SJCRH30 (cell line): ENCODE measurements around the gene IL1RL2. TPM values are rescaled to one million over a fixed set of nuclear protein-coding genes. Genes with fewer than 3 reads are reported as not detected.

Experiments used
- DNase-seq, 2 experiments: peaks; one replicate each; pipeline ENCODE4 v3.0.0-alpha.2; 2015 to 2020
- H3K27ac ChIP-seq: fragments of 250-450 bp; sonication (Bioruptor Pico); 2 replicates; pipeline ENCODE4 v1.5.1; 2020; ENCODE audit warnings: mild to moderate bottlenecking, moderate library complexity
- H3K27me3 ChIP-seq: fragments of 250-450 bp; sonication (Bioruptor Pico); 2 replicates; pipeline ENCODE4 v1.5.1; 2020; ENCODE audit warnings: mild to moderate bottlenecking, moderate library complexity
- H3K36me3 ChIP-seq: fragments of 250-450 bp; sonication (Bioruptor Pico); 2 replicates; pipeline ENCODE4 v1.5.1; 2020; ENCODE audit warnings: mild to moderate bottlenecking, moderate library complexity
- H3K4me1 ChIP-seq: fragments of 250-450 bp; sonication (Bioruptor Pico); 2 replicates; pipeline ENCODE4 v1.5.1; 2020; ENCODE audit warnings: mild to moderate bottlenecking, moderate library complexity
- H3K4me3 ChIP-seq: fragments of 250-450 bp; sonication (Bioruptor Pico); 2 replicates; pipeline ENCODE4 v1.5.1; 2020; ENCODE audit warnings: mild to moderate bottlenecking, moderate library complexity
- H3K9me3 ChIP-seq: fragments of 250-450 bp; sonication (Bioruptor Pico); replicated peaks from 2 replicates; pipeline ENCODE4 v1.5.1; 2020; ENCODE audit warnings: mild to moderate bottlenecking, moderate library complexity
- total RNA-seq: library from RNA; depleted of rRNA; stranded (reverse); fragments of >200 nt; shearing (Covaris generic); gene quantifications from 2 replicates; pipeline ENCODE4 v1.2.3, GENCODE V29; 2014

IL1RL2 gene
- total RNA-seq, 1 experiment from 2014 or later = not detected

DNA sequence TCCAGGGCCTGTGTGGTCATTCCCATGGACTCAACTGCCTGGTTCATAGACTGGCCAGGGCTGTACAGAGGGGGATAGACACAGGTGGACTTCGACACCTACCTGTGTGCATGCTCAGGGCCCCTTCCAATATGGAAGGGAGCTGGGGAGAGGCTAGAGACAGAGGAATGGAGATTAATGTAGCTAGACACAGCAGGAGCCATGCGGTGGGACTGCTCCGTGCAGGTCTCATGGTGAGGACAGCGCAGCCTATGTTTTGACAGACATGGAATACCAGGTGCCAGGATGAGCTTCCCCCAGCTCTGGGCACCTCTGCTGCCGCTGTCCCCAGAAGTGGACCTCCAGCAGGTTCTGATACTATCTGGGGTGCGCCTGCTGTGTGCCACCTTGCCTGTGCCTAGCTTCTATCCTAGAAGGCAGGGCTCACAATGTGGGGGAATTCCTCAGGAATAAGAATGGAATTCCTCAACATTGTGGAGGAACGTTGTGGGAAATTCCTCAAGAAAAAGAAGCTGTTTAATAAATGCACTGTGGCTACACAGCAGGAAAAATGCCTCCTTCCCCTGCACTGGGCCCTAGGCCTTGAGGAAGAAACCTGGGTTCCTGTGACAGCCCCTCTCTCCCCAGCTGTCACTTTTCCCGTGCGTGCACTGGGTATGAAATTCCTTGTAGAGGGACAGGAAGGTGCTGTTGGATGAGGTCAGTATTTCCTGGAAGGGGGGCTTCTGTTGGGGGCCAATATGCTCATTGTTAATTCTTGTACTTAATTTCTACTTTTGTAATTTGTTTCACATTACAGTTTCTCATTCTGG is 37.0 kb upstream of the IL1RL2 start:
- Histone ChIP-seq H3K9me3 (no peaks in the 10 kb centered on the region), H3K27me3 (no peaks in the 10 kb centered on the region), H3K36me3 (no peaks in the 10 kb centered on the region), H3K4me1 (no peaks in the 10 kb centered on the region), H3K27ac (no peak overlapping the region), H3K4me3 (no peak overlapping the region)
- no peak for DNase-seq

DNA sequence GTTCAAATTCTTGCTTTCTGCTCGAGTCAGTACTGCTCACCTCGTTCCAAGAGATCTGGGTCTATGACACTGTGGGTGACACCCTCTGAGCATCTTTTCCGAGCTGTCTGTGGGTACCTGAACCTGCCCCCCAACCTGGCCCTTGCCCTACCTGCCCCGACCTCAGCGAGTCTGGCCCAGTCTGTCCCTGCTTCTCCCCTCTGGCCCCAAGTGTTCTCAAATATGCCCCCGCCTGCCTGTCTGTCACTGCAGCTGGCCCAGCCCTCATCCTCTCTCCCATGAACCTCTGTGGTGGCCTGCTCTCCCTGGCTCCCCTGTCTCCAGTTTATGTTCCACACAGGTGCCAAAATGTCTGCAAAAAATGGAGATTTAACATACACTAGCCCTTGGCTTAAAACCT is 32.5 kb upstream of the IL1RL2 start:
- Histone ChIP-seq H3K27me3 (no peaks in the 10 kb centered on the region), H3K4me1 (no peaks in the 10 kb centered on the region), H3K27ac (no peak overlapping the region), H3K9me3 (no peaks in the 10 kb centered on the region), H3K36me3 (no peaks in the 10 kb centered on the region), H3K4me3 (no peak overlapping the region)
- DNase-seq = no peak

DNA sequence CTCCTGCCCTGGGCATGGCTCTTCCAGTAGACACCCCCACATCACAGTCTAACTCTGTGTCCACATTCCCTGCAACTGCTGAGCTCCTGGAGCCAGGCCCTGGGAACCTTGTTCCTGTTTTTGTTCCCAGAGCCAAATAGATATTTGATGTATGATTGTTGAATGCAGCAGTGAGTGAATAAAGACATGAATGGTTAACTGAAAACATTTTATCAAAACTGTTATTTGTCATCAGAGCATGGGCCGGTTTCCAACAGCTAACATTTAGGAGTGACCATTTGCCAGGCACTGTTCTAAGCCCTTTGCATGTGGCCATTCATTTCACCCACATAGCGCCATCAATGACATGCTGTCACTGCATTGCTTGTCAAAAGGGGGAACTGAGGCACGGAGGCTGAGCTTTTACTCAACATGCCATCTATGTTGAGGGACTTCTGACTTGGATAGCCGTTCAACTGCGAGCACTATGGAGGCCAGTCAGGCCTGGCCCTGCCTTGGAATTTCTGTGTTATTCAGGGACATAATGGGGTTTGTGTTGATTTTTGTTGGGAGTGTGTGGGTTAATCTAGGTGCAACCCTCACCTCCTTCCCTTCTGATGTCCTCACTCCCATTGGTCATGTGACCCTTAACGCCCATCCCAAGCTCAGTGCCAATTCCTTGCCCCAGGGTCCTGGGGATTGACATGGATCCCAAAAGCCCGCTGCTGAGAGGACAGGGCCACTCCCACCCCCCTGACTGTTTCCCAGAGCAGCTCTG is 31.7 kb upstream of the IL1RL2 start:
- Histone ChIP-seq H3K9me3 (no peaks in the 10 kb centered on the region), H3K4me3 (no peak overlapping the region), H3K27me3 (no peaks in the 10 kb centered on the region), H3K36me3 (no peaks in the 10 kb centered on the region), H3K4me1 (no peaks in the 10 kb centered on the region), H3K27ac (no peak overlapping the region)
- no peak for DNase-seq

DNA sequence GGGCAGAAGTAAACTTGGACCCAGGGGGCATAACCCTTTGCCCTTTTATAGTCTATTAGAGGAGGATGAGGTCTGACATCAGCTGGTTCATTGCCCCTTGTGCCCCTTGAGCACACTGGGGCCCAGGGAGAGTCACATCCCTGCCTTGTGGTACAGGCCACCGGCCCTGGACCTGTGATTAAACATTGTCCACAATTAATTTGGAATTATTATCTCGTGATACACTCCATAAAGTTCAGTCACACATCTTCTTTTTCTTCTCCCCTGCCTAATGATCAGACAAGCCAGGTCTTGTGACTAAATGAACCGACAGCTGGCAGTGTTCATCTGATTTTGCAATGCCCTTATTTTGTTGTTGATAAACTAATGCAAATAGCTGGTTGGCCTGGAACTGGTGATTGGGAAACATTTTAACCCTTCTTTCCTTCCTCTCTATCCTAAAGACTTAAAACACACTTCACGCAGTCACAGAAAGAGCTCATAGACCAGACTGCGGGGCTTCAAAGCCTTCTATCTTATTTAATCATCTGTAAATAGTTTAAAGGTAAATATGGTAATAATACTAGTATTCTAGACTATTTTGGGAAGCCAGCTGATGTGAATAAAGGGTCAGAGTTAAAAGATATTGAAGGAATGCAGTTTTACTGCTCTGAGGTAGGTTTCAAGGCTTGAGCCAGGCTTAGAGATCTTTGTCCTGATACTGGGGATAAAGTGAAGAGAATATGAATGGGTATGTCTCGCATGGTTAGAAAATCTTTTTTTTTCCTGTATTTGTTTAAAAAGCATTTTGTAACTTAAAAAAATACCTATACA is 30.9 kb upstream of the IL1RL2 start:
- DNase-seq = no peak
- Histone ChIP-seq H3K27me3 (no peaks in the 10 kb centered on the region), H3K9me3 (no peaks in the 10 kb centered on the region), H3K27ac (no peak overlapping the region), H3K36me3 (no peaks in the 10 kb centered on the region), H3K4me3 (no peak overlapping the region), H3K4me1 (no peaks in the 10 kb centered on the region)

DNA sequence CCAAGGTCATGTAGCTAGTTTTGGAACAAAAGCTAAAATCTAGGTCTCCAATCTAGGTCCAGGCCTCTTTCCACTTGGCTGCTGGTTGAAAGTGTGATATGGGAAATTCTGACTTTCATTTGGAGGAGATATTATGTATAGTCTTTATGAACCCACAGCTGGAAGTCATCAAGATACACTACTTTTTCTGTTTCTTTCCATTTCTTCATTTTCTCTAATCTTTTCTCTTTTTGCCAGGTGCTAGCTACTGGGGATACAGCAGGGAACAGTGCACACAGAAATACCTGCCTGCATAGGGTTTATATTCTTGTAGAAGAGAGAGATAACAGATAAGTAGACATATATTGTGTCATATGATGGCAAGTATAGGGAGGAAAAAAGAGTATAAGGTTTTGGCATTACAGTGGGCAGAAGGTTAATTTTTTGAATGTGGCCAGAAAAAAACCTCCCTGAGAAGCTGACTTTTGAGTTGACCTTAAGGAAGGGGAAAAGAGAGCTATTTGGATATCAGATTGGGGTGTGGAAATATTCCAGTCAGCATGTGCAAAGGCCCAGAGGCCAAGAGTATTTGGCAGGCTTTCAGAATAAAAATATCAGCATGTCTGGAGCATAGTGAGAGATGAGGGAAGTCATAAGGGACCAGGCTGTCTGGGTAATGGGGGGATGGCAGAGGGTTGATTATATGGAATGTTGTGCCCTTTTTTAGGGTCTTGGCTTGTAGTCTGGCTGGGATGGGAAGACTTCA is 28.6 kb upstream of the IL1RL2 start:
- H3K4me3 ChIP-seq = no peak overlapping the region
- no peak for DNase-seq
- no peaks in the 10 kb centered on the region for H3K36me3 ChIP-seq
- no peaks in the 10 kb centered on the region for H3K4me1 ChIP-seq
- H3K9me3 ChIP-seq = no peaks in the 10 kb centered on the region
- H3K27ac ChIP-seq = no peak overlapping the region
- H3K27me3 ChIP-seq = peaks cover 6% of the 10 kb centered on the region; the same call in 1 of the 2 replicates

DNA sequence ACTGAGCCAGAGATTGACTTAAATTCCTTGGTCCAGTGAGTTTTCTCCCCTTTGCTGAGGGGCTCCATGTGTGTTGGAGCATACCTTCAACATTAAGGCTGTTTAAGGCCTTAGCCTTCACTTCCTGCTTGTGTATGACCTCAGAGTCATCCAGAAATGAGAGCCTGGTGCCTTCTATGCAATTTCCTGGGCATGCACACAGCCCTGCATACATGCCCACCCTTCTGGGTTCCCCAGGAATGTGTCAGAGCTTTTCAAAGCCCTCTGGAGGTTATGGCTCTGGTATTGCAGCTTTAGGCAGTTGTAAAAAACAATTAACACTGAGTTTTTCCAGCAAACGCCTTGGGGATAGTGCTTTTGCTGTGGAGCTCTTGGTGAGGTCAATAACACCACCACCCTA is 27.5 kb upstream of the IL1RL2 start:
- no peak for DNase-seq

DNA sequence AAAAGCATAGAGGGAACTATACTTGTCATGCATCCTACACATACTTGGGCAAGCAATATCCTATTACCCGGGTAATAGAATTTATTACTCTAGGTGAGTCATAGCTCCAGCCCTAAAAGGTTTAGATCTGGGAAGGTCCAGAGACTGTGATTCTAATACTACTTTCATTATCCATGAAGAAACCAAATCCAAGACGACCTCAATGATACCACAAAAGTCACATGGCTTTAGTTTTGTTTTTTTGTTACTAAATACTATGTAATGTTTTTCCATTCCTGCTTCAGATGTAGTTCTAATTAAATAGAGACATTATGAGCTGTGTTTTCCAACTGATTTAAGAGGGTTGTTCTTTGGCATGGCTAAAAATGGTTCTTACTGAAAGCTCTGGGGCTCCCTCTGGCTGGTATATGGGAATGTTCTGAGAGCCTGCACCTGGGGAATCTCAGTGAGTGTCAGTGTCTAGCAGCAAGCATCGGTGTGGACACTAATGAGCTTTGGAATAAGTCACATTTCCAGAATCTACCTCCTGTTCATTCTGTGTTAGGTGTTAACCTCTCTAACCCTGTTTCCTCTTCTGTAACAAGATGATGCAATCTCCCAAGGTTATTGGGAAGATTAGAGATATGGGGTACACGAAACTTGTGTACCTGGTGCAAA is 20.5 kb upstream of the IL1RL2 start:
- no peaks in the 10 kb centered on the region for H3K36me3 ChIP-seq
- no peaks in the 10 kb centered on the region for H3K4me1 ChIP-seq
- H3K27ac ChIP-seq = no peak overlapping the region
- H3K27me3 ChIP-seq = peaks cover 6% of the 10 kb centered on the region; the same call in 1 of the 2 replicates
- H3K4me3 ChIP-seq = no peak overlapping the region
- DNase-seq = no peak
- H3K9me3 ChIP-seq = no peaks in the 10 kb centered on the region

More for the DNA sequence above, 27.5 kb upstream of the IL1RL2 start:
- Histone ChIP-seq H3K9me3 (no peaks in the 10 kb centered on the region), H3K27me3 (peaks cover 6% of the 10 kb centered on the region; the same call in 1 of the 2 replicates), H3K4me1 (no peaks in the 10 kb centered on the region), H3K4me3 (no peak overlapping the region), H3K36me3 (no peaks in the 10 kb centered on the region), H3K27ac (no peak overlapping the region)

DNA sequence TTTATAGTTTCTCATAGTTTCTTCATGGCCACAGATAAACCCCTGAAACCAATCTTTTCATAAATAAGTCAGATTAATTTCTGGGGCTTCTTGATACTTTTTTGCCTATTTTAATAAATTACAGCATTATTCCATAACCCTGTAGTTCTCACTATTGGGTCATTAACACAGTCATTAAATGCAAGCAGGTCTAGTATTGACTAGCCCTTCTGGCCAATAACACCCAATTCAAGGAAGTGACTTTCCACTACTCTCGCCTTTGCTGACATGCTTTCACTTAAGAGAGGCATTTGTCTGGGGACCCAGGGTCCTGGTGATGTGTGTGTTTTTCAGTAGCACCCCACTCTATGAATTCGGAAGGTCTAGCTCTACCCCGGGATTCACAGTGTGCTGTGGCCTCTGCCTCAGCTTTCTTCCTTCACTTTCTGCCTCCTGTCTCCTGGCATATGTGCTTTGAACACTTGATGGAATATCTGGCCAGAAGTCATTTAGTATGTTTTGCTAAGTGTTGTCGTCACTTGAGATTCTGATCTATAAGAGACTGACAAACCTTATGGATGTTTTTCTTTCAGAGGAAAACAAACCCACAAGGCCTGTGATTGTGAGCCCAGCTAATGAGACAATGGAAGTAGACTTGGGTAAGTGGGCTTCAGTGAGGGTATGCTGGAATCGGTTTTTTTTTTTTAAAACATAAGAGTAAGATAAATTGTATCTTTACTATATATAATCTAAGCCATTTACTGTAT is 18.6 kb upstream of the IL1RL2 start:
- Histone ChIP-seq H3K9me3 (0 out of 2 replicates have a peak, but pooled peaks cover 3% of the 10 kb centered on the region), H3K4me1 (no peaks in the 10 kb centered on the region), H3K27me3 (no peaks in the 10 kb centered on the region), H3K4me3 (no peak overlapping the region), H3K36me3 (no peaks in the 10 kb centered on the region), H3K27ac (no peak overlapping the region)
- no peak for DNase-seq

DNA sequence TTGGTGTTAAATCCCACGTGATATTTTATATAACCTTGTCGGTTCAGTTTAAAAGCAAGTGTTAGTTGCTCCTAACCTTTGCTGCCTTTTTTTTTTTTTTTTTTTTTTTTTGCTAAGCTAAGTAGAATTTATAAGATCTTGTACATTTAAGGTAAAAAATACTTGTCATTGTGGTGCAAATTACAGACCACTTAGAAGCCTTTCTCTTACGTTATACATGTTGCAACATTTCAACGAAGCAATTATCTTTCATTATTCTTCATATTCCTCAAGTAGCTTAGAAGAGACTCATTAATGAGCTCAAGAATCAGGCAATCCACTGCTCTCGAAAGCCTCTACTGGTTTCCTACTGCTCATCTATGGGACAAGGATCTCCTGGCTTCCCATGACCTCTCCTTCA is 14.9 kb upstream of the IL1RL2 start:
- 0 out of 2 replicates have a peak, but pooled peaks cover 3% of the 10 kb centered on the region for H3K9me3 ChIP-seq
- no peak for DNase-seq
- H3K27me3 ChIP-seq = peaks cover 6% of the 10 kb centered on the region; the same call in 1 of the 2 replicates
- H3K4me3 ChIP-seq = no peak overlapping the region
- no peaks in the 10 kb centered on the region for H3K36me3 ChIP-seq
- H3K27ac ChIP-seq = no peak overlapping the region
- H3K4me1 ChIP-seq = no peaks in the 10 kb centered on the region

DNA sequence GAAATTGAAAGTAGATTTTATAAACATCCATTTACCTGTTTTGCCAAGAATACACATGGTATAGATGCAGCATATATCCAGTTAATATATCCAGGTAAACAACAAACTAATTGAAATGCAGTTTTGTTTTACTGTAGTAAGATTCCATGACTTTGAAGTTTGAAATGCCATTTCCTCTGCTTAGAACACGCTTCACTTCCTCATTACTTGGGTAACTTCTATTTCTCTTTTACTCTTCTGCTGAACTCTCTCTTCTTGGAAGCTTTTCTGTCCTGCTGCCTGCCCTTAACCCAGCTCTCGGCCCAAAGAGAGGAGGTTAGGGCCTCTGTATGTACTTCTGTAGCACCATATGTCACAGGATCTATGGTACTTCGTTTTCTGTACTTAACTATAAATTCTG is 14.1 kb upstream of the IL1RL2 start:
- H3K36me3 ChIP-seq = no peaks in the 10 kb centered on the region
- H3K27ac ChIP-seq = no peak overlapping the region
- DNase-seq = no peak

DNA sequence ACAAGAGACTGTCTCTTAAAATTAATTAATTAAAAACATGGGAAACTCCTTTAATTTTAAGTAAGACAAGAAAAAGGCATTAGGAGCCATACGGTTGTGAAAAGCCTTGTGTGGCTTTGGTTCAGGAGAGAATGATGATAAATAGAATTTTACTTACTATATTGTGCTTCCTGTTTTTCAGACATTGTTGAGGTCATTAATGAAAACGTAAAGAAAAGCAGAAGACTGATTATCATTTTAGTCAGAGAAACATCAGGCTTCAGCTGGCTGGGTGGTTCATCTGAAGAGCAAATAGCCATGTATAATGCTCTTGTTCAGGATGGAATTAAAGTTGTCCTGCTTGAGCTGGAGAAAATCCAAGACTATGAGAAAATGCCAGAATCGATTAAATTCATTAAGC is 10.7 kb upstream of the IL1RL2 start:
- H3K9me3 ChIP-seq = 0 out of 2 replicates have a peak, but pooled peaks cover 3% of the 10 kb centered on the region
- peaks cover 9% of the 10 kb centered on the region; the same call in 1 of the 2 replicates for H3K27me3 ChIP-seq
- H3K4me1 ChIP-seq = no peaks in the 10 kb centered on the region
- H3K36me3 ChIP-seq = no peaks in the 10 kb centered on the region
- H3K27ac ChIP-seq = no peak overlapping the region
- DNase-seq = no peak
- no peak overlapping the region for H3K4me3 ChIP-seq

More for the DNA sequence above, 14.1 kb upstream of the IL1RL2 start:
- H3K4me1 ChIP-seq = no peaks in the 10 kb centered on the region
- H3K4me3 ChIP-seq = no peak overlapping the region
- 0 out of 2 replicates have a peak, but pooled peaks cover 3% of the 10 kb centered on the region for H3K9me3 ChIP-seq
- peaks cover 6% of the 10 kb centered on the region; the same call in 1 of the 2 replicates for H3K27me3 ChIP-seq

DNA sequence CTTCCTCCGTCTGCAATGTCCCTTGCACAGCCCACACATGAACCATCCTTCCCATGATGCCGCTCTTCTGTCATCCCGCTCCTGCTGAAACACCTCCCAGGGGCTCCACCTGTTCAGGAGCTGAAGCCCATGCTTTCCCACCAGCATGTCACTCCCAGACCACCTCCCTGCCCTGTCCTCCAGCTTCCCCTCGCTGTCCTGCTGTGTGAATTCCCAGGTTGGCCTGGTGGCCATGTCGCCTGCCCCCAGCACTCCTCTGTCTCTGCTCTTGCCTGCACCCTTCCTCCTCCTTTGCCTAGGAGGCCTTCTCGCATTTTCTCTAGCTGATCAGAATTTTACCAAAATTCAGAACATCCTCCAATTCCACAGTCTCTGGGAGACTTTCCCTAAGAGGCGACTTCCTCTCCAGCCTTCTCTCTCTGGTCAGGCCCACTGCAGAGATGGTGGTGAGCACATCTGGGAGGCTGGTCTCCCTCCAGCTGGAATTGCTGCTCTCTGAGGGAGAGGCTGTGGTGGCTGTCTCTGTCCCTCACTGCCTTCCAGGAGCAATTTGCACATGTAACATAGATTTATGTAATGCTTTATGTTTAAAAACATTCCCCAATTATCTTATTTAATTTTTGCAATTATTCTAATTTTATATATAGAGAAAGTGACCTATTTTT is 8.9 kb upstream of the IL1RL2 start:
- 0 out of 2 replicates have a peak, but pooled peaks cover 2% of the 10 kb centered on the region for H3K9me3 ChIP-seq
- H3K27ac ChIP-seq = no peak overlapping the region
- H3K4me3 ChIP-seq = no peak overlapping the region
- H3K4me1 ChIP-seq = no peaks in the 10 kb centered on the region
- H3K27me3 ChIP-seq = peaks cover 11% of the 10 kb centered on the region; the same call in 1 of the 2 replicates
- no peaks in the 10 kb centered on the region for H3K36me3 ChIP-seq
- no peak for DNase-seq

DNA sequence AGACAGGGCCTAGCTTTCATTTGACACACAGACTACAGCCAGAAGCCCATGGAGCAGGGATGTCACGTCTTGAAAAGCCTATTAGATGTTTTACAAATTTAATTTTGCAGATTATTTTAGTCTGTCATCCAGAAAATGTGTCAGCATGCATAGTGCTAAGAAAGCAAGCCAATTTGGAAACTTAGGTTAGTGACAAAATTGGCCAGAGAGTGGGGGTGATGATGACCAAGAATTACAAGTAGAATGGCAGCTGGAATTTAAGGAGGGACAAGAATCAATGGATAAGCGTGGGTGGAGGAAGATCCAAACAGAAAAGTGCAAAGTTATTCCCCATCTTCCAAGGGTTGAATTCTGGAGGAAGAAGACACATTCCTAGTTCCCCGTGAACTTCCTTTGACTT is 7.8 kb upstream of the IL1RL2 start:
- H3K4me1 ChIP-seq = no peaks in the 10 kb centered on the region
- H3K9me3 ChIP-seq = no peaks in the 10 kb centered on the region
- no peaks in the 10 kb centered on the region for H3K36me3 ChIP-seq
- no peak for DNase-seq
- H3K4me3 ChIP-seq = no peak overlapping the region
- peaks cover 8% of the 10 kb centered on the region; the same call in 1 of the 2 replicates for H3K27me3 ChIP-seq
- no peak overlapping the region for H3K27ac ChIP-seq
